AG10803 (cell line): ENCODE data around the gene LRP4.

Experiments
- DNase-seq: peaks from one replicate; pipeline ENCODE4 v3.0.0; 2010; ENCODE audit warnings: low read depth
- H3K4me3 ChIP-seq: 2 replicates; pipeline ENCODE4 v1.5.1; 2011; ENCODE audit warnings: mild to moderate bottlenecking, low read length, control low read depth
- CTCF ChIP-seq: conservative IDR thresholded peaks from 2 replicates; pipeline ENCODE4 v1.5.1; 2011; ENCODE audit warnings: mild to moderate bottlenecking, low read length, control low read depth, inconsistent platforms

LRP4 gene

GRCh38 chr11:46953093-46953492 is 34.7 kb upstream of the LRP4 start:
- no peak overlapping the region for H3K4me3 ChIP-seq
- no peak for DNase-seq
- TF ChIP-seq CTCF, result no peak

- no peak for DNase-seq
- H3K4me3 ChIP-seq, result no peak overlapping the region
- no peak for TF ChIP-seq CTCF
These were observed 34.2 kb upstream of the LRP4 start for GRCh38 chr11:46952553-46952952.

GRCh38 chr11:46951864-46952263 is 33.5 kb upstream of the LRP4 start:
- no peak for TF ChIP-seq CTCF
- H3K4me3 ChIP-seq, result no peak overlapping the region
- DNase-seq, result no peak

GRCh38 chr11:46949297-46949696 is 30.9 kb upstream of the LRP4 start:
- DNase-seq, result no peak
- no peak for TF ChIP-seq CTCF
- no peak overlapping the region for H3K4me3 ChIP-seq

- no peak overlapping the region for H3K4me3 ChIP-seq
- peak; percentile 75 for DNase-seq
- no peak for TF ChIP-seq CTCF
These were observed 30.2 kb upstream of the LRP4 start for GRCh38 chr11:46948378-46949131.

- DNase-seq, result no peak
- no peak overlapping the region for H3K4me3 ChIP-seq
- no peak for TF ChIP-seq CTCF
These were observed 29.2 kb upstream of the LRP4 start for GRCh38 chr11:46947399-46948077.

GRCh38 chr11:46944356-46945075 is 26.2 kb upstream of the LRP4 start:
- DNase-seq, result no peak
- no peak overlapping the region for H3K4me3 ChIP-seq
- no peak for TF ChIP-seq CTCF
